ENCODE results near the gene LRFN2. TPM values are rescaled to one million over a fixed set of nuclear protein-coding genes. Genes with fewer than 3 reads are reported as not detected.

LRFN2 gene
- total RNA-seq, 1 donor from 2014 or later: not detected

DNA sequence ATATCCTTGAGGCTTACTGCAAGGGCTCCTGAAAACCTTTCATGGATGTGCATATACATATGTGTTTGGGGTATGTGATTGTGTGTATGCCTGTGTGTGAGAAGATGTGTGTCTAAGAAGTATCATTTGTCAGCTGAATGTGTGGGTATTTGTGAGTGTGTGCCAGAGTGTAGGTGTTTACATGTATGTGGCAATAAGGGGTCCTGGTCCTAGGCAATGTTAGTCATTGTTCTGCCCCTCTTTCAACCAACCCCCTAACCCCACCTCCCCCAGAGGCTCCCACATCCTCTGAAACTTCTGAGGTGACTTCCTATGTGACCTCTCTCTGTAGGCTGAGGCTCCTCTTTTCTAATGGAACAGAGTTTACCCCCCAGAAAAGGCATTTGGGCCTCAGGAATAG is 186.4 kb downstream of the LRFN2 start:
- DNase-seq (ENCODE audit: low read depth): no peak

DNA sequence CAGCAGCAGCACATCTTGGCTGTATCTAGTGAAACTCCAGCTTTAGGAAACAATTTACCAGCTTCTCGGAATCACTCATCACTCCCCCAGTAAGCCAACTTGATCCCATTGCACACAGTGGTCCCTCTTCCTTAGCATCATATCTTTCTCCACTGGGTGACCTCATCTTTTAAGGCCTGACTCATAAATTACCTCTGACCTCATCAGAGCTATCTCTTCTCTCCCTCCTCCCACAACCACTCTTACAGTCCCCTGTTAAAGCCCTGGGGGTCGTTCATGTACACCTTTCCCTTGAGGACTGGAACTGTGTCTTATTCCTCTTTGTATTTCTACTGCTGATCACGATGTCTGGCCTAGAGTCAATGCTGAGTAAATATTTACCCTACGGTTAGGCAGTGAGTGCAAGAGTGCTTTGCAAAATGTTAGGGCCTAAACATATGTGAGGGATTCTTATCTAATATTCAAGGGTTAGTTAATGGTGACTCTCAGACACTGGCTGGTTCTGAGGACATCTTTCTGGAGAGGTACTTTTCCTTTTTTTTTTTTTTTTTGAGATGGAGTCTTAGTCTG is 187.2 kb downstream of the LRFN2 start:
- no peak for DNase-seq (ENCODE audit: low read depth)

DNA sequence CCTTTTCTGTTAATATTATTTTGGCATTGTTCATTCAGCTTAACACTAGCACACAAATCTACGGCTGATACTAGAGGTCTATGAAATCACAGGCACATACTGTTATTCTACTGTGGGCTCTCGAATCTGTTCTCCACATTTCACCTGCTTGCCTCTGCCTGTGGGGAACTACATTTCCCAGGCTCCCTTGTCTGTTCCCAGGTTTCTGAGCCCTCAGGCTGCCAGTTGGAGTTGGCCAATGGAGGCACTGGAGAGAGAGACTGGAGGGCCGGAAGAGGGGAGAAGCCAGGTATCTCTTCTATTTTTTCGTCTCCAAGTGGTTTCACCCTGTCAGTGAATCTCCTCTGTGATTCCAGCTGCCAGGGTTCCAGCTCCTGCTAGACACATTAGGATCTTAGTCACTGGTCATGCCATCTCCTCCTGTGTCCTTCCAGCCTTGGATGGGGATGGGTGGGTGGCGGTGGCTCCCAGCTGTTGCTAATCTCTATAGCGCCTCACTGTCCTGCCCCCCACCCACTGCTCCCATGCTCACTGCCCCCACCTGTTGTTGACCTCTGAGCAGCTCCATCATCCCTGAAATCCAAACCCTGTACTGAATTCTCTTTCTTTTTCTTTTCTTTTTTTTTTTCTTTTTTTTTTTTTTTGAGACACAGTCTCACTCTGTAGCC is 188.2 kb downstream of the LRFN2 start:
- DNase-seq (ENCODE audit: low read depth): no peak

DNA sequence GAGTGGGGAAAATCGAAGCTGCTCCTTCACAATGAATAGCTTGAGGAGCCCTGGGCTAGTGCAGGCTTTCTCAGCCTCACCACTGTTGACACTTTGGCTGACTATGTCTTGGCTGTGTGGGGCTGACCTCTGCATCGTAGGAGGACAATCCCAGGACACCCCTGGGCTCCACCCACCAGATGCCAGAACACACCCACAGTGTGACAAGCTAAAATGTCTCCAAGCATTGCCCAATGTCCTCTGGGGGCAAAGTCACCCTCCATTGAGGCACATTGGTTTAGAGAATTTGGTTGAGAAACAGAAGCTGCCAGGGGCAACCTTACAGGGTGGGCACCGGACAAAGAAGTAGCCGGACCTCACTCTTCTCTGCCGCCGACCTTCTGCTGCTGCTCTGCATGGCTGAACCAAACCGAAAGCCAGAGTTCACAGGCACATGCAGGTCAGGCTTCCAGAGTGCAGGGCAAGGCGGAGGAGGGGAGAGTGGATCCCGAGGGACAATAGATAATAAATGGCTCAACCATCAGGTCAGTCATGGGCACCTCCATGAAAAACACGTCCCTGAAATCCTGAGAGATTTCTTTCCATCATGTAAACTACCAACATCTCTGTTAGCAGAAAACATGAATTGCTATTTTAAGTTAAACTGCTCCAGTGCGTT is 189.0 kb downstream of the LRFN2 start:
- DNase-seq (ENCODE audit: low read depth): no peak

DNA sequence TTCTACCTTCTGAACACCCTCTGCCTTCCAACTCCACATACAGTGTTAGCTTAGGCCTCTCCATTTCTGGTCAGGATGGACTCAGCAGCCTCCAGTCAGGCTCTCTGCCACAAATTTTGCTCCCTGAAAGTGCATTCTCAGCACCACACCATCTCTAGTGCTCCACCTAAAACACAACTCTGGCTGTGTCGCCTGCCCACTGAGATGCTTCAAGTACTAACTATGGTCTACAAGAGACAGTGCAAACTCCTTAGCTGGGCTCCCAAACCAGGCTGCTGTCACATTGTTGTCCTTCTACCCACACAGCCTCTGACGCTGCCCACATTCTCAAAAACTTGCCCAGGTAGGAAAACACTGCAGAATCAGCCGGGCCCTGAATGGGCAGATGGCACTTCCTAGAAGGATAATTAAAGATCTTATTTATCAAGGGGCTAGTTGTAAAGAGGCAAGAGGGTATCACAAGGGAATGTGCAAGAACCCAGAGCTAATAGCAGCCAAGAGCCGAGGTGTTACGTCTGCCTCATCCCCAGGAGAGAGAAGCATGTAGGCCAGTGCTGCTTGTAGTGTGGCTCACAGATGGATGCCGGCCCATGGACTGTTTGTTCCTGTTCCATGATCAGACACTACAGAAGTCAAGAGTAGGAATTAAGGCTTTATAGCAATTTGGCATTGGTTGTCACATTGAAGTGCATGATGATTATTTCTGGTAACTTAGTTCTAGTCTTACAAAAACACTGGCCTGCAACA is 189.7 kb downstream of the LRFN2 start:
- no peak for DNase-seq (ENCODE audit: low read depth)

DNA sequence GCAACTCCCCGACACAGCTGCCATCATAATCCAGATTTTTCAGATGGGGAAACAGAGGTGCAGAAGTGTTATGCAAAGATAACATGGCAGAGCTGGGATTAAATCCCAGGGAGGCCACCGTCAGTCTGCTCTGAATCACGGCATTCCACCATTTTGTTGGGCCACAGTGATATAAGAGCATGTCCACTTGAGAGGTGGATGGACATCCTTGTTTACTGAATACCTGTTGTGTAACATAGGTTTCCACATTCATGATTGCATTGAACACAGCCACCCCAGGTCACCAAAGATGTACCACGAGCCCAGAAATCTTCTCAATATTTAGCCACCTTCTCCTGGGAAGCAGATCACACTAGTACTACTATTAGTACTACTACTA is 191.5 kb downstream of the LRFN2 start:
- no peak for DNase-seq (ENCODE audit: low read depth)

DNA sequence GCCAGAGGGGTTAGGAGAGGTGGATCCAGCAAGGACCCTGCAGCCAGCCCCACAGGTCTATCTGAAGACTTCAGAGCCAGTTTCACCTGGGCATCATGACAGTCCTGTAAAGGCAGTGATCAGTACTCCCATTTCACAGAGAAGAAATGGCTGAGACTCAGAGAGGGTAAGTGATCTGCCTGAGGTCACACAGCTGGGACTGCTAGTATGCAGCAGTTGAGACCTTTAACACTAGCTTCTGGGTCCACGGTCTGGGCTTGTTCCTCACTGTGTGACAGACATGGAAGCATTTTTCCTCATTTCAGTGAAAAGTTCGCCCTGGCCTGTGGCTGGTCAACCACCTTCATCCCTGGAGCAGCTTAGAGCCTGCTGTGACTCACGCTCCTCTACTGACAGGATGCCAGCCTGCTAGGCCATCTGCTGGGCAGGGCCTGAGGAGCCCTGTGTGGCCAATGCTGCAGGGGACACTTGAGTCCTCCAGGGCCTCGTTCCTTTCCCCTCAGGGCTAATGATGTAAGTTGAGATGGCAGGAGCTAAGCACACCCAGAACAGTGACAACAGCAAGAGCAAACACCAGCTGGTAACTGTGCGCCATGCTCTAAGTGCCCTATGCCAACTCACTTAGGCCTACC is 192.0 kb downstream of the LRFN2 start:
- DNase-seq (ENCODE audit: low read depth): no peak

DNA sequence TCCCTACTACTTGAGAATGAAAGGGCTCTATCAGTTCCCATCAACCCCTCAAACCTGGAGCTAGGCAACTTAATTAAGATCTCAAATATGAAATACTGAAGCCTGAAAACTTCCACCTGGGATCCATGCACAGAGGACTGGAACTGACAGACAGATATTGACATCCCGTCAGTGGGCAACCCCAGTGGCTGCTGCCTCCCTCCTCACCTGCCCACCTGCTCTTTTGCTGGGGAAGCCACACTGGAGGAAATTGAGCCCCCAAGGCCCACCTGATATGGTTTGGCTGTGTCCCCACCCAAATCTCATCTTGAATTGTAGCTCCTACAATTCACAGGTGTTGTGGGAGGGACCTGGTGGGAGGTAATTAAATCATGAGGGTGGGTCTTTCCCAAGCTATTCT is 192.8 kb downstream of the LRFN2 start:
- no peak for DNase-seq (ENCODE audit: low read depth)

DNA sequence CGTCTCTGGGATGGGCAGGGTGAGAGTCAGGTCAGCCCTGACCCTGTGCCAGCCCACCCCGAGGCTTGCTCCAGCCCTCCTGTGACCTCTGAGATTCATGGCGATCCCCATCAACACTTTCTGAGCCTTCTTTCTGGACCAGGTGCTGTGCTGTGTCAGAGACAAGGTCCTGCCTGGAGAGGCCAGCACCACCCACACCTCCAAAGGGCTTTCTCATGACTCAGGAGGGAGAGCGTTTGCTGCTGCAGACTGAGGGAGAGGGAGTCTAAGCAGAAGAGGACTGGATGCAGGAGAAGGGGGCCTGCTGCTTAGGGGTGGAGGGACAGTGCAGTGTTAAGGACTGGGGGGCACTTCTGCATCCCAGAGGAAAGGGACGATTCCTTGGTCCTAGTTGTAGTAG is 193.5 kb downstream of the LRFN2 start:
- no peak for DNase-seq (ENCODE audit: low read depth)

DNA sequence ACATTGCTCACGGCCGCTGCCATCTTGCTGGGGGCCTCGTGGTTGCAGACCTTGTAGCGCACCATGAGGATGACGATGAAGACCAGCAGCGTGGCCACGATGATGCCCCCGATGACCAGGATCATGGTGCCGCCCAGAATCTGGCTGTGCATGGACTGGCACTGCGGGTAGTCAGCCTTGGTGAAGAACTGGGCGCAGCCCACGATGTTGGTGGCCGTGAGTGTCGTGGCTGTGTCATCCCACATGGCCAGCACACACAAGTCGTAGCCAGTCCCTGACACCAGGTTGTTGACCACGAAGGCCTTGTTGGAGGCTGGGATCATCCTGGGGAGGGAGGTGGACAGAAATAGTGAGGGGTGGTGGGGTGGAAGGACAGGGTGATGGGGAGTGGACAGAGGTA is 194.6 kb downstream of the LRFN2 start:
- DNase-seq (ENCODE audit: low read depth): no peak

DNA sequence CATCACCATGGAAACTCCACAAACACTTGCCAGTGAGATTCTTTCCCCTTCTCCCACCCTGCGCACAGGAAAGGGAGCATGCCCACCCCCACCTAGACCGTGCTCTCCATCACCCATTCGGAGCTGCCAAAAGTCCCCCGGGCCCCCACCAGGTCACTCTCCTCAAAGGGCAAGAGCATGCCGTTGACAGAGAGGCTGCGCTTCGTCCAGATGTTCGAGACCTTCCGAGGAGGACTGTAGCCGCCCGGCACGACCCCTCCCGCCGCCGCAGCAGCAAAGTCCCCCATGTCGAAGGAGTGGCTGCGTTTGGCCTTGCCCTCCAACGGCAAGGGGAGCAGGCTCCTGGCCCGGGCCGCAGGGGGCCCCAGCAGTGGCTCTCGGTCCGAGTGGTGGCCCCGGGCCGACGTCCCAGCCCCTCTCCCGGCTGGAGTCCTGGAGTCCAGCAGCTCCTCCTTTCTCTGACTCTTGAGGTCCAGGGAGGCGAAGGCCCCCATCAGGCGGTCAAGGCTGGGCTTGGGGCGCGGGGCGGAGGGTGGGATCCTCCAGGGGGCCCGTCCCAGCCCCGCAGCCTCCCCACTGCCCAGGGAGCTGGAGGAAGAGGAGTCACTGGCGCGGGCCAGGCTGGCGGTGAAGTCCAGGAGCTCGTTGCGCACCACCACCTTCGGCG is 195.2 kb downstream of the LRFN2 start:
- no peak for DNase-seq (ENCODE audit: low read depth)

DNA sequence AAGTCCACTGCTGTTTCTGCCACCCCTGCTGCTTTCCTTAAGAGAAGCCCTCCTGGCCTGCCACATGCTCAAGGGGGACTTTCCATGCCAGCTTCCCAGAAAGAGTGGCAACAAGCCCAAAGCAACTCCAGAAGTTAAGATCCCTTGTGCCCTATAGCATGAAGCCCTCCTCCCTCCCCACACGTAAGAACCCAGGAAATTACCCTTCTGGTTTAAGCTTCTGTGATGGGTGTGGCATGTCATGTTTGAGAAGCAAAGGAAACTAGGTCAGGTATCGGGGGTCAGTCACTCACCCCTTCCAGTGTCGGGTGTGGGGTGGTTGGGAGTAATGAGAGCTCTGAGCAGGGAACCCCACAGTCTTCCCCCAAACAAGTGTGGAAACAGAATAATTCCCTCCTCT is 196.1 kb downstream of the LRFN2 start:
- DNase-seq (ENCODE audit: low read depth): no peak

DNA sequence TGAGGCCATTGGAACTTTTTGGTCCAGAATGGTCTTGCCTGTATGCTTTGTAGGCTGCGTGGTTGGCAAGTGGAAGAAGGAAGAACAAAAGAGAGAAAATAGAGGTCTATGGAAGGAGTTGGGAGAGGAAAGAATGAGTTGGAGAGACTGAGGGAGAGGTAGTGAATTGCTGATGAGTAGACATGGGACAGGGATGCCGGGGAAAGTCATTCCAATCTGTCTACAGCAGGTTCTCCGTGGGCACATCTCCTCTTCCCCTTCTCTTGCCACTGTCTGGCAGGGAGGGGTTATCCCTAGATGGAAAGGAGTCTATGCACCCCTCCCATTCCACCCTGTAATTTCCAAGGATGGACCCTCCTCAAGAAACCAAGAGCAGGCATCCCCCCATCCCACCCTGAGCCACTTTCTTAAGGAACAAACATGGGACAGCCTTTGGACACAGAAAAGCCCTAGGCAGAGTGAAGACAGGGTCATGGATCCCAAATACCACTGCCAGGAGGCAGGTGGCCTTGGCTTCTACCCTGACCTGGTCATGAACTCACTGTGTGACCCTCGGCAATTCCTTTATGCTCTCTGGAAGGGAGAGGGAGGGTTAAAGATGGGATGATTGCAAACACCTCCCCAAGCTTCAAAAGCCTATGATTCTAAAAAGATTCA is 196.9 kb downstream of the LRFN2 start:
- no peak for DNase-seq (ENCODE audit: low read depth)

DNA sequence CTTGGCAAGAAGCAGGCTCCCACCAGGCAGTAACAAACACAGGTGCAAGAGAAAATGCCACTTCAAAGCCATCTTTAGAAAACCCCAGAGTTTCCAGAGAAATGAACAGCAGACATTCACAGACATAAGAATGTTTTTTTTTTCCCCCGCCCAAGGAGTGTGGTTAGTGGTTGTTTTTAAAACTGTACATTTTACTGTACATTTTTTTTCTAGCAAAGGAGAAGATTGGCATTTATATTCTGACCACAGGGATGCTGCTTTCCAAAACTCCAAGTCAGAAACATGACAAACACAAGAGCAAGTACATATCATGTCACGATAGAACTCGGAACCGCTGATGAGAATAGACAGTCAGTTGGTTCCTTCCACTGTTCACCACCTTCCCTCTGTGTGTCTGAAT is 197.9 kb downstream of the LRFN2 start:
- no peak for DNase-seq (ENCODE audit: low read depth)

DNA sequence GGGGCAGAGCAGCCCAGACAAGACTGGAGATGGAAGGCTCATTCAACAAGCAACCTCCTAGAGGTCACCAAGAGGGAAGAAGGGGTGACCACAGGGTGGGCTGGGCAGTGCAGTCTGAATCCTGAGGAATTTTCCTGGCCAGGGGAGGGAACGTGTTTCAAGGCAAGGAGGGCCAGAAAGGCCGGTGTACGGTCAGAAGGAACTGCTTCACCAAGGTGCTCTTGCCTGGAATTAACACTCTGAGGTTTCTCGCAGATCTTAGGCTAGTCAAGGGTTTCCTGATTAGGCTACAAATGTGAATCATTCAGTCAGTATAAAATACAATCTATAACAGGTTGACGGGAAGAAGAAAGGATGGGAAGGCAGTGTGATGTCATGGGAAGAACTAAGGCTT is 199.3 kb downstream of the LRFN2 start:
- DNase-seq (ENCODE audit: low read depth): no peak

DNA sequence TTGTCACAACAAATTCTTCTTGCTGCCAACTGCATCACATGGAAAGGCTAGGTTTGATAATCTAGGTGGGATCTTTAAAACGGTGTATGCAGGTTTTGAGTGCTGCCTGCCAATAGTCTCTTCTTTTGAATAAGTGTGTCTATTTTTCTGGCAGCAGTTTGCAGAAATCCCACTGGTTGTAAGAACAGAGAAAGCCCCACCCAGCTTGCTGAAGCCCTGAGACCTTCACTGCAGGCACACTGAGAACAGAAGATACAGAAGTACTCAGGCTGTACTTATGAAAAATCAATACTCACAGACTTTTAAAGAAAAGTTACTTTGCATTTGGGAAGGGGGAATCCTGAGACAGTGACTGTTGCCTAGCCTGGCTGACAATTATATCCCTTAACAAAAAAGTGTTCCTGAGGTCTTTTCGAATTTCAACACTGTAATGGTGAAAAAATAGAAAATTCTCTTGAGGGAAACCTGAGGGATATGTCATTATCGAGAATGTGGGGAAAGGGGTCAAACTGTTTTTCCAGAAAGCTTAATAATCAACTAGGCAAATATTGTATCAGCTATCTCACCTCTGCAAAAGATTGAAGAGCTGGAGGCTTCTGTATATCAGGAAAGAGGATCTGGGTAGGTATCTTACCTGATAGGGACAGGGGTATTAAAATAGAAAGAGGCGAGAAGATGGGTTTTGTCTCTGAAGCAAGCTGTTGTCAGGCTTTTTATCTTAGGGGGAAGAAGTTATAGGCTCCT is 199.9 kb downstream of the LRFN2 start:
- no peak for DNase-seq (ENCODE audit: low read depth)

DNA sequence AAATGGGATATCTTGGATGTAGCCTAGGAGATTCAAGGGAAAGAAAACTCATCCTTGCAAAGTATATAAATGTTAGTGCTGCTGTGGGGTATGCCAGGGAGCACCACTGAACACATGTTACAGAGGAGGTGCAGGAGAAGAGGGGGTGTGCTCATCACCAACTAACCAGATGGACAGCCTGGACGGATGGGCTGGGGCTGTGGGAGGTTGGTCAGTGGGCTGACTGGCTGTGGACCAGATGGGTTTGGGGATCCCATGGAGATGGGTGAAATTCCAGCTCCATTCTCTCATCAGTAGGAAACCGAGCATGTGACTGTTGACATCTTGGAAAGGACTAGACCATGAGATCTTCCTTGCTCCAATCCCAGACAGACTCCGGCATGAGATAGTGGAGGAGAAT is 201.0 kb downstream of the LRFN2 start:
- no peak for DNase-seq (ENCODE audit: low read depth)

DNA sequence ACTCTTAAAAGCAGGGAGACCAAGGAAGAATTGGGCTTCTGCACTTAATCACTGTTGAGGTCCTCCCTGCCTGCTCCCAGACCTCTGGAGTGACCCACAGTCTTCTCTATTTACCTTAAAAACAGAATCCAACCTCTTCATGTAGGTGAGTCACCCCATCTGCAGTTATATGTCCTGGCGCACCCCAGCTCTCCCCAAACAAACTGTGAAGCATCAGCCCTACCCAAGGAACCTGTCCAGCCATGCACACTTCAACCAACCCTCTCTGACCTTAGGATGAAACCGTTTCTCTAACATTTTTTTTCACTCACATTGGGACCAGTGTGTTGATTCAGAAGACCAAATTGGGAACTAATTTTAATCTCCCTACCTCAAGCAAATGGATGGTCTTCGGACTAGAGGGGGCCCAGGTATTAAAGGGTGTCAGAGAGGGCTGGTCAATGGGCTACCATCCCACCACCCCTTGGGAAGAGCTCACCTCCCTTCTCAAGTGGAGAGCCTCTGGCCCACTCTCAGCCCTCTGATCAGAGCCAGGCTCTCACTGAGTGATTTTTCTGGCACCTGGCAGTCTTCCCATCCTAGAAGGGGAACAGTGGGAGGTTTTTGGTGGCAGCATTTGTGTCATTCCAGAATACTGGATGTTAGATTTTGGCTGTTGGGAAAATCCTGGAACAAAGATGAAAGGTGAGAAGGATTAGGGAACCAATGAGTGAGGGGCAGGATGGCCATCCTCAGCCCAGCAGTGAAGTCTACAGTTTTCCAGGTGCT is 203.6 kb downstream of the LRFN2 start:
- DNase-seq (ENCODE audit: low read depth): no peak

DNA sequence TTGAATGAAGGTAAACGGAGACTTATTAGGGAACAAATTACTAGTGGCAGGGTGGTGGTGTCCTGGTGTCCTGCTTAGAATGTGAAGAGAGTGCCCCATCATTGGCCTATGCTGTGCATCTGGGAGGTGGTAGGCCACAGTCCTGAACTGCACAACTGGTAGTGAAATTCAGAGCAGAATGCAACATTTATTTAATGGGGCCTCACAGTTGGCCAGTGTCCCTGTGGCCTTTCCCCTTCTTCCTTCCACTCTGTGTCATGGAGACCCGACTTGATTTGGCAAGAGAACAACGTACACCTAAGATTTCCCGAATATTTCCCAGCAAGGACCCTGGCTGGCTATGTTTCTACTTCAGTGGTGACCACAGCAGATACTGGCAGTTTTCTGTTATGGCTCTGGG is 206.9 kb downstream of the LRFN2 start:
- no peak for DNase-seq (ENCODE audit: low read depth)

DNA sequence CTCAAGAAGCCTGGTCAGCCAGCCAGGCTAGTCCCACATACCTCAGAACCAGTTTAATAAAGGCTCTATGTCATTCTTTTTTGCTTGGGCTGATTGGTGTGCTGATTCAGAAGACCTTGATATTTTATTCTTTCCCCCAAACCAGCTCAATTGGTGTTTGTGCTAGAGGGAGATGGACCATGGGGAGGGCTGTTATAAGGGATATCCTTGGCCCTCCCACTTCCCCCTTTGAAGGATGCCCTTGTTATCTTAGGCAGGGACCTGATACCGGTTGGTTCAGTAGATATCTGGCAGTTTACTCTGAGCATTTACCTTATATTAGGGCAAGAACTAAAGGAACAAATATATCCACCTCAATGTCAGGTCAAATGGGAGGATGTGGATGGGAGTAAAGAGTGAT is 207.4 kb downstream of the LRFN2 start:
- DNase-seq (ENCODE audit: low read depth): no peak
